HG03045 (cell line): ENCODE data around the gene MED26.
"Not testable (repeated sequence)": the region's sequence is repeated elsewhere in the genome, so short reads cannot be mapped to it uniquely, and the experiment has no call there.

Experiments used
- ATAC-seq: cut with Tn5 transposase; IDR thresholded peaks from one replicate; pipeline ENCODE4 v1.9.1; 2021; ENCODE audit warnings: mild to moderate bottlenecking, moderate library complexity; ENCODE audit not compliant: unreplicated experiment

Gene MED26

DNA sequence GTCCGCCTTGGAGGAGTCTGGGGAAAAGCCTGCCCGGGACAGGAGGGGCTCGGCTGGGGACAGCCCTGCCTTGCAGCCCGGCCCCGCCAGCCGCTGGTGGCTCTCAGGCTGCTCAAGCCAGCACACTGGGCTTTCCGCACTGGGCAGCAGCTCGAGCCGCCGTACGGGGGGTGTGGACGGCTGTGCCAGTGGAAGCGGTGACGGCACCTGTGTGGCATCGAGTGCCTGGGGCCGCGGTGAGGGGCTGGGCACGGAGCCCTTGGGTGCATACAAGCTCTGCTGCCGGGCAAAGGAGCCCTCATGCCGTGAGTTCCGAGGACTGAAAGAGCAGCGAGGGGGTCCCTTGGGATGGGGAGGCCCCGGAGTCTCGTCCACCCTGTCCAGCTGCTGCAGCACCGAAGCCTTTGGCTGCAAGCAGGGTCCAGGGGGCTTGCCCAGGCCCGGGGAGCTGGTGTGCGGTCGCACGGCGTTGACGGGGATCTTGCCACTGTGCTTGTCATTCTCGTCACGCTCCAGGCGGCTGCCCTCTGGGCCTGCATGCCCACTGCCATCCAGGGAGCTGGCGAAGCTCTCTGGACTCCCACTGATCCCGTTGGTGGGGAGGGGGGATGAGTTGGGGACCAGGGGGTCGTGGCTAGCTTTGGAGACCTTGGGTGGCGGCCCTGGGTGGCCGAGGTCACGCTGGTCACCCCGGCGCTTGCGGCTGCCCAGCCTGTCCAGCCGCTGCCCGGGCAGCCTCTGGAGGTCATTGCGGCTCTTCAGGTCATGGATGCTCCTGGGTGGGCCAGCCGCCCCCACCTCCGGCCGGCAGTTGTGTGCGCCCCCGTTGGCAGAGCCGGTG, 51.1 kb downstream of the MED26 start:
- no peak for ATAC-seq

- no peak for ATAC-seq
Observed at GRCh38 chr19:16575861-16576689, 51.9 kb downstream of the MED26 start.

DNA sequence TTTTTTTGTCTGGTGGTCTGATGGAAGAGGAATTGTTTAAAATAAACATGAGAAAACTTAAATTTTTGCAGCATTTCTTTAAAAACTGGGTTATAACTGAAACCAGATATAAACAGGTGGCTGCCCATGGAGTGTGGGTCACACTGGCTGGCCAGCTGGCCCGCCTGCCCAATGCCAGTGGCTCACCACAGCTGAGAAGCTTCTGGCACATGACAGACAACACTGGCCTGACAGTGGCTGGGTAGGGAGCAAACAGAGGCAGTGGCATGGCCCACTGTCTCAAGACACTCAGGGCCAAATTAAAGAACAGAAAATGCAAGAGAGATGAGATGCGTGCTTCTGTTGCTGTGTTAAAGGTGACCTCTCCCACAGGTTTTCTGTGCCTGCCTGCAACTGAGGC, 52.7 kb downstream of the MED26 start:
- no peak for ATAC-seq

DNA sequence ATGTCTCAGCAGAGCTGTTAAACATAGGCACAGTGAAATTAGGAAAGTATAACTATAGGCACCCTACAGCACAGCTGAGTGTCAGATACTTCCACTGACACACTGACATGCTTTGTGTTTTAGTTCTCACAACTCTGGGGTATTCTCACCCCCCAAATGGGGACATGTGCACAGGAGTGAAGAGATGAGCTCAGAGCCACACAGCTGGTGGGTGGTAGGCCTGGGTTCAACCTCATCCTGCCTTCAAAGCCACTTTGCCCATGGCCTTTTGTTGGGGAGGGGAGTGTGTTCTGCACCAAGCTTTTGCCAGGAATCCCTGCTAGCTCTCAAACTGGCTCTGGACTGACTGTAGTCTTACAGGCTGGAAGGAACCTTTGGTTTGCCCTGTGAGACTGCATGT, 54.1 kb downstream of the MED26 start:
- ATAC-seq: no peak

DNA sequence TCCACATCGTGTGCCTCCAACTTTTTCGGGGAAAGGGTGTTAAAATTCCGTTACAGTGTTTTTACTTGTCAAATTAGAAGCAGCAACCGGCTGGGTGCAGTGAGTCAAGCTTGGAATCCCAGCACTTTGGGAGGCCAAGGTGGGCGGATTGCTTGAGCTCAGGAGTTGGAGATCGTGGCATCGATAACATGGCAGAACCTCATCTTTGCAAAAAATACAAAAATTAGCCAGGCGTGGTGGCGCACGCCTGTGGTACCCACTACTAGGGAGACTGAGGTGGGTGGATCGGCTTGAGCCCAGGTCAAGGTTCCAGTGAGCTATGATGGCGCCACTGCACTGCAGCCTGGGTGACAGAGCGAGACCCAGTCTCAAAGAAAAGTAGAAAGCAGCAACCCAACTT, 54.7 kb downstream of the MED26 start:
- ATAC-seq: no peak

DNA sequence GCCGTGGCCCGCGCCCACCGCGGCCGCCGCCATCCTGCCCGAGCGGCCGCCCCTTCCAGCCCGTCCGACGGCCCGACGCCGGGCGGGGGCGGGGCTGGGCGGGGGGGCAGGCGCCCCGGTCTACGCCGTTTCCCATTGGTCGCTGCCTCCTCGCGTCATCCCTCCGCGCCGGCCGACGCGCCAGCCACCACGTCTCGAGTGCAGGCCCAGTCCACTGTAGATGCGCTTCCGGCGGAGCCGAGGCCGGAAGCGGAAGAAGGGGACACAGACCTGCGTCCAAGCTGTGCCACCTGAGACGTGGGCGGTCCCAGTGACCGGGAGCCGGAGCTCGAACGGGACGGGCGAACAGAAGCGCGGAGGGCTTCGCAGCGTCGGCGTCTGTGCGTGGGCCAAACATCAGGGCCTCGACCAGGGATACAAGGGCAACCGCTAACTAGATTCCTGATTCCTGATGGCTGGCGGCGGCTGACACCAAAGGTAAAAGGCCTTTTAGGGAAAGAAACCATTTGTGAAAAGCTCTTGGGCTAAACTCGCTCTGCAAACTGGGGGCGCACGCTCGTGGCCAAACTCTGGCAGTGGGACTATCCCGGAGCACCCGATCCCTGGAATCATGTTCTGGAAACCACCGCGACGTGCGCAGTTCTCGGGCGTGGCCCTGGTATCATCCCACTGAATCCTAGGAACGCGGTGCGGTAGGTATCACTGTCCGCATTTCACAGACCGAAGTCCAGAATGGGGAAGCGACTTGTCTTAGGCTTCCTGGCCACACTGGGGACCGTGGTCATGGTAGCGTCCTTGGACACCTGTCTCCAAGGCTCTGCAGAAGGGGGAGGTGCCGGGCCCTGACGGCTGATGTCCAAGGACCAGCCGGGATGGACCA, 55.4 kb downstream of the MED26 start, which contains the start of gene SLC35E1:
TSS of gene SLC35E1 (minus strand) at position 84 of the 880 bp plus-strand sequence. CDS start at position 33, 51 bp downstream.
- peak; percentile 79 for ATAC-seq

- peak; percentile 22 for ATAC-seq
Observed at GRCh38 chr19:16571822-16572331, 56.1 kb downstream of the MED26 start.

- no peak for ATAC-seq
Observed at GRCh38 chr19:16571283-16571682, 56.7 kb downstream of the MED26 start.

- ATAC-seq: no peak
Observed at GRCh38 chr19:16569609-16570320, 58.2 kb downstream of the MED26 start.

DNA sequence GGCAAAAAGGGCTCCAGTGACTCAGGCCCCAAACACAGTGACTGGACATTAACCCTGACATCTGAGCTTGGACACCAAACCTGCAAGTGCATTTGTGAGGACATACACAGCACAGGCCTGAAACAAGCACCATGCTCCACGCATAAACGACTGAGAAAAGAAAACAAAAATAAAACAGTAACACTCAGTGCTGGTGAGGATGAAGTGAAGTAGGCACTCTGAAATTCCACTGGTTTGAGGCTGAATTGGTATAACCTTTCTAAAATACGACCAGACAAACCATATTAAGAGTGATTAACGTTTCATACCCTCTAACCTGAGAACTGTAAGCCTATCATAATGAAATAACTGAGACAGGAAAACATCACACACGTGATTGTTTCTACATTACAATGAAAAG, 61.3 kb downstream of the MED26 start:
- ATAC-seq: no peak

GRCh38 chr19:16566161-16566560, 61.8 kb downstream of the MED26 start:
- no peak for ATAC-seq

GRCh38 chr19:16564842-16565241, 63.2 kb downstream of the MED26 start:
- ATAC-seq: no peak

DNA sequence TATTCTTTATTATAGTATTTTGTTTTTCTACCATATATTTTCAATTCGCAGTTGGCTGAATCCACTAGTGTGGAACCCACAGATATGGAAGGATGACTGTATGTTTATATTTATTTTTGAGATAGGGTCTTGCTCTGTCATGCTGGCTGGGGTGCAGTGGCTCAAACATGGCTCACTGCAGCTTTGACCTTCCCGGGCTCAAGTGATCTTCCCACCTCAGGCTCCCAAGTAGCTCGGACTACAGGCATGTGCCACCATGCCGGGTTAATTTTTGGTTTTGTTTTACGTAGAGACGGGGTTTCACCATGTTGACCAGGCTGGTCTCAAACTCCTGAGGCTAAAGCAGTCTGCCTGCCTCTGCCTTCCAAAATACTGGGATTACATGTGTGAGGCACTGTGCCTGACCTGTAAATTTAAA, 65.4 kb downstream of the MED26 start:
- ATAC-seq: no peak

DNA sequence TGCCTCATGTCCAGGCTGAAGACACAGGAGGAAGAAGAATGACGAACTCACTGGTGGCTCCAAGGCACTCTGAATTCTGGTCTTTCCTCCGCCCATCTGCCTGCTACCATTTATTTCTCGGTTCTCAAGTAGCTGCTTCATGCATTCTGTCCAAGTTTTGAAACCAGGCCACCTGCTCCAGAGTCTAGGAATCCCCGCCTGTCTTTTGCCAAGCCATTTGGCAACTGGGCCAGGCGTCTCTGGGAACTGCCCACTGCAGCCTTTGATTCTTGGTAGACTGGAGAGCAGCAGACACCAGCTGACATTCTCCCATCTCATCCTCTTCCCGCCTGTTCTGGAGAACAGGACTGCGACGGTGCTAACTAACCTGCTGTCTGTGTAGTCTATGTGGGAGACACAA, 66.6 kb downstream of the MED26 start:
- no peak for ATAC-seq

GRCh38 chr19:16559780-16560276, 68.2 kb downstream of the MED26 start:
- ATAC-seq: no peak

DNA sequence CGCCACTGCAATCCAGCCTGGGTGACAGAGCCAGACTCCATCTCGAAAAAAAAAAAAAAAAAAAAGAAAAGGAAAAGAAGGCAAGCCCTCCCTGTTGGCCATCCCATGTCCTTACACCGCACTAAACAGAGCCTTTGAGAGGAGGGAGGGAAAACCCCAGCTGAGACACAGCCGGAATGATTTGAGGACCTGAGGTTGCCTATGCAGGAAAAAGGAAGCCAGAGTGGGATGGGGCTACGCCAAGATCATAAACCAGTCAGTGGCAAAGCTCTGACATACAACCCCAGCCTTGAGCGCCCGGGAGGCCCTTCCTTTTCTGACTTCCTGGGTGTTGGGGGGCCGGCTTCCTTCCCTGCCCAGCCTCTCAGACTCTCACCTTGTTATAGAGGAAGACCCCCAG, 73.2 kb downstream of the MED26 start:
- no peak for ATAC-seq

- ATAC-seq: not testable (repeated sequence)
Observed at GRCh38 chr19:16551902-16552301, 76.1 kb downstream of the MED26 start.

- no peak for ATAC-seq
Observed at GRCh38 chr19:16548956-16549355, 79.0 kb downstream of the MED26 start.

GRCh38 chr19:16544473-16545231, 83.4 kb downstream of the MED26 start:
- no peak for ATAC-seq
